Mononuclear cell (primary cell): ENCODE measurements around the gene TTC39C. TPM values are rescaled to one million over a fixed set of nuclear protein-coding genes. Genes with fewer than 3 reads are reported as not detected.
A peak's percentile ranks its signal among the peaks of the same experiment; 100 is the strongest.

ENCODE experiments used
- H3K27me3 ChIP-seq: 2 replicates; pipeline ENCODE4 v1.6.0; 2011; ENCODE audit warnings: low read length, control low read depth; ENCODE audit not compliant: insufficient read depth
- H3K4me1 ChIP-seq: 2 replicates; pipeline ENCODE4 v1.5.1; 2011; ENCODE audit warnings: mild to moderate bottlenecking, low read length, control low read depth; ENCODE audit not compliant: insufficient read depth
- H3K4me3 ChIP-seq: 2 replicates; pipeline ENCODE4 v1.5.1; 2011; ENCODE audit warnings: mild to moderate bottlenecking, low read length, moderate library complexity
- H3K9me3 ChIP-seq: 2 replicates; pipeline ENCODE4 v1.5.1; 2011; ENCODE audit warnings: low read depth, mild to moderate bottlenecking, control low read depth, low read length
- total RNA-seq: library from RNA; depleted of rRNA; stranded (reverse); fragments of >200 nt; gene quantifications from one replicate; pipeline ENCODE4 v1.2.3, GENCODE V29; 2012

Gene TTC39C
- total RNA-seq, 1 donor, result 81.8 TPM

- H3K4me3 ChIP-seq, result no peak overlapping the region
Observed at GRCh38 chr18:23982155-23983079, 32.1 kb upstream of the TTC39C start.

GRCh38 chr18:23983112-23983511 is 31.4 kb upstream of the TTC39C start:
- Histone ChIP-seq H3K4me1 (peaks cover 14% of the 10 kb centered on the region), H3K9me3 (no peaks in the 10 kb centered on the region)

More at GRCh38 chr18:23982155-23983079, 32.1 kb upstream of the TTC39C start:
- peaks cover 20% of the 10 kb centered on the region for H3K4me1 ChIP-seq
- no peaks in the 10 kb centered on the region for H3K27me3 ChIP-seq
- no peaks in the 10 kb centered on the region for H3K9me3 ChIP-seq

GRCh38 chr18:23986600-23987359 is 27.8 kb upstream of the TTC39C start:
- no peak overlapping the region for H3K4me3 ChIP-seq
- H3K4me1 ChIP-seq, result peaks cover 2% of the 10 kb centered on the region
- no peaks in the 10 kb centered on the region for H3K27me3 ChIP-seq
- H3K9me3 ChIP-seq, result no peaks in the 10 kb centered on the region

More at GRCh38 chr18:23983112-23983511, 31.4 kb upstream of the TTC39C start:
- no peak overlapping the region for H3K4me3 ChIP-seq
- H3K27me3 ChIP-seq, result no peaks in the 10 kb centered on the region

- H3K4me3 ChIP-seq, result no peak overlapping the region
- H3K4me1 ChIP-seq, result peaks cover 17% of the 10 kb centered on the region
- H3K27me3 ChIP-seq, result no peaks in the 10 kb centered on the region
- H3K9me3 ChIP-seq, result no peaks in the 10 kb centered on the region
Observed at GRCh38 chr18:23990474-23991410, 23.8 kb upstream of the TTC39C start.

- Histone ChIP-seq H3K9me3 (no peaks in the 10 kb centered on the region), H3K4me3 (no peak overlapping the region), H3K27me3 (no peaks in the 10 kb centered on the region), H3K4me1 (peaks cover 17% of the 10 kb centered on the region)
Observed at GRCh38 chr18:23992089-23992940, 22.2 kb upstream of the TTC39C start.

GRCh38 chr18:23992941-23993280 is 21.6 kb upstream of the TTC39C start:
- Histone ChIP-seq H3K4me1 (peaks cover 17% of the 10 kb centered on the region), H3K4me3 (no peak overlapping the region)

GRCh38 chr18:23994361-23994902 is 20.1 kb upstream of the TTC39C start:
- no peaks in the 10 kb centered on the region for H3K27me3 ChIP-seq
- peaks cover 17% of the 10 kb centered on the region for H3K4me1 ChIP-seq
- no peaks in the 10 kb centered on the region for H3K9me3 ChIP-seq
- peak overlapping the region; percentile 1 for H3K4me3 ChIP-seq

More at GRCh38 chr18:23992941-23993280, 21.6 kb upstream of the TTC39C start:
- Histone ChIP-seq H3K9me3 (no peaks in the 10 kb centered on the region), H3K27me3 (no peaks in the 10 kb centered on the region)

GRCh38 chr18:23995180-23995579 is 19.4 kb upstream of the TTC39C start:
- Histone ChIP-seq H3K4me3 (no peak overlapping the region), H3K27me3 (no peaks in the 10 kb centered on the region), H3K4me1 (peaks cover 17% of the 10 kb centered on the region), H3K9me3 (no peaks in the 10 kb centered on the region)

GRCh38 chr18:23998018-23998417 is 16.5 kb upstream of the TTC39C start:
- Histone ChIP-seq H3K27me3 (no peaks in the 10 kb centered on the region), H3K4me1 (peaks cover 32% of the 10 kb centered on the region), H3K4me3 (no peak overlapping the region), H3K9me3 (no peaks in the 10 kb centered on the region)

- Histone ChIP-seq H3K4me3 (no peak overlapping the region), H3K4me1 (peaks cover 39% of the 10 kb centered on the region), H3K9me3 (no peaks in the 10 kb centered on the region), H3K27me3 (no peaks in the 10 kb centered on the region)
Observed at GRCh38 chr18:23998820-23999219, 15.7 kb upstream of the TTC39C start.

GRCh38 chr18:24000613-24001490 is 13.7 kb upstream of the TTC39C start:
- Histone ChIP-seq H3K9me3 (no peaks in the 10 kb centered on the region), H3K4me3 (no peak overlapping the region), H3K4me1 (peaks cover 40% of the 10 kb centered on the region), H3K27me3 (no peaks in the 10 kb centered on the region)

- Histone ChIP-seq H3K4me3 (no peak overlapping the region), H3K27me3 (no peaks in the 10 kb centered on the region), H3K9me3 (no peaks in the 10 kb centered on the region), H3K4me1 (peaks cover 40% of the 10 kb centered on the region)
Observed at GRCh38 chr18:24002479-24002878, 12.1 kb upstream of the TTC39C start.

- peaks cover 40% of the 10 kb centered on the region for H3K4me1 ChIP-seq
- H3K9me3 ChIP-seq, result no peaks in the 10 kb centered on the region
- no peak overlapping the region for H3K4me3 ChIP-seq
- H3K27me3 ChIP-seq, result no peaks in the 10 kb centered on the region
Observed at GRCh38 chr18:24003288-24003687, 11.3 kb upstream of the TTC39C start.
